Measurements from ENCODE around the gene EPHB2.
"Not testable (repeated sequence)": the region's sequence is repeated elsewhere in the genome, so short reads cannot be mapped to it uniquely, and the experiment has no call there.

The EPHB2 gene

DNA sequence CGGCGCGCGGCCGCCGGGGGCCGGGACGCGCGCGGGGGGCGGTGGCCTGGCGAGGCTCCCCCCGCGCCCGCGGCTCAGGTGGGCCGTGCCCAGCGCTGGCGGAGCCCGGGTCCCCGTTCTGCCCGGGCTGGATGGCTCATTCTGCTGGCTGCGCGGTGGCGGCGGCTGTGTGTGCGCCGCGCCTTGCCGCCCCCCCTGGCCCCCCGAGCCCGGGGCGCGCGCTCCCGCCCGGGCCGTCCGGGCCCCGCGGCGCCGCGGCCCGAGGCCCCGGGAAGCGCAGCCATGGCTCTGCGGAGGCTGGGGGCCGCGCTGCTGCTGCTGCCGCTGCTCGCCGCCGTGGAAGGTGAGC lies at the start of gene EPHB2:
Gene EPHB2 (plus strand): TSS at position 139 of the 349 bp plus-strand sequence. CDS start 144 bp downstream, at position 283.
- DNase-seq (ENCODE audit: low read depth) = no peak

DNA sequence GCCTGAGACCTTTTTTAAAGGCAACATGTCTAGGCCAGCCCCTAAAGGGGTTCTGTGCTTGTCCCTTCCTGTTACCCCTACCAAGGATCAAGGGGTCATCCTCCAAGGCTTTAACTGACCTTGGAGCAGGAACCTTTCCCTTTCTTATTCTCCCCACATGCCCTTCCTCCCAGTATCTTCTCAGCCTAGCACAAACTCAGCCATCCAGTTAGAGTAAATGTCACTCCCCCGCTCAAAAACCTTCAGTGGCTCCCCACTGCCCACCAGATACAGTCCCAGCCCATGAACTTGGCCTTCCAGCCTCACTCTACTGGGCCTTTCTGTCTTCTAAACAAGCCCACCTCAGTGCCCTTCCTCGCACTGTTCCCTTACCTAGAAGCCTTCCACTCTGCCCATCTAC lies 48.8 kb upstream of the EPHB2 start:
- no peak for DNase-seq (ENCODE audit: low read depth)

DNA sequence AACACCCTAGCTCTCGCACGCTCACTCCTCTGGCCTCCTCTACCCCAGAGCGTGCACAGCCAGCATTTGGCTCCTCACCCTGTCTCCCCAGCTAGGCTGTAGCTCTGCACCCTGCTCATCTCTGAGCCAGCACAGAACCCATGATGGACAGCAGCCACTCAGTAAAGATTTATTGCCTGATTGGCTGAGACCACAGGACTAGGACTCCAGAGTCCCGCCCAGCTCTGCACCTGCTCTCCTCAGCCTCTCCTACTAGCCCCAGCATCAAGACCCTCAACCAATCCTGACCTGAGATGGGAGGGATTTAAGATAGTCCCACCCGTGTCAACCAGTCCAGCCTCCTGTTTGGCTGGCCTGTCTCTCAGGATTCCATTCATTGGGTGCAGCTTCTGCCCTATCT lies 48.3 kb upstream of the EPHB2 start:
- DNase-seq (ENCODE audit: low read depth) = no peak

GRCh38 chr1:22662986-22663408 lies 47.6 kb upstream of the EPHB2 start:
- DNase-seq (ENCODE audit: low read depth) = no peak

DNA sequence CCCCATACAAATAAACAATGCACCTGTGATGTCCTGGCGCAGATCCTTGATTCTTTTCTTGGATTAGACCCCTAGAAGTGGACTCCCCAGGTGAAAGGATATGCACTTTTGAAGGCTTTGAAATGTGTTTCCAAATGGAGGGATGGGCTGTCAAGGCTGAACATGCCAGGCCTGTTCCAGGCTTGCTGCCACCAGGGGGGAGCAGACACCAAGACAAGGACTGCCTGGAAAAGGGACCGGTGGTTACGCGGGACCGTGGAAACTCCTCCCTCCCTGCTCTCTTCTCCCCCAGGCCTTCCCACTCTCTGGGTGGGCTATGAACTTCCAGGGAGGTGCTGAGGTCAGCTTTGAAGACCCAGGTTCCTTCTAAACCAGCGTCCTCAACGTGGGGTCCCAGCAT lies 44.9 kb upstream of the EPHB2 start:
- DNase-seq (ENCODE audit: low read depth) = no peak

DNA sequence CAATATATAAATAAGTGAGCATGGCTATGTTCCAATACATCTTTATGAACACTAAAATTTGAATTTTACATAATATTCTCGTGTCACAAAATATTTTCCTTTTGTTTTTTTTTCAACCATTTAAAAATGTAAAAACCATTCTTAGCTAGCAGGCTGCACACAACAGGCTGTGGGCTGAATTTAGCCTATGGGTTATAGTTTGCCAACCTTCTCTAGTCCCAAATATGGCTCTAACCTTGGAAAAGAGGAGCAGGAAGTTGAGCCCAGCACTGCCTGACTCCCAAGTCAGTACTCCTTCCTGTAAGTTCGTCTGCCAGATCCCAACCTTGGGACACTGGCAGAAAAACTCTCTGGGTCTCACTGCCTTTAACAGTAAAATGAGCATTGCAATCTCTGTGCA lies 44.2 kb upstream of the EPHB2 start:
- no peak for DNase-seq (ENCODE audit: low read depth)

GRCh38 chr1:22668840-22669239 lies 41.8 kb upstream of the EPHB2 start:
- not testable (repeated sequence) for DNase-seq (ENCODE audit: low read depth)

- DNase-seq (ENCODE audit: low read depth) = no peak
Observed at GRCh38 chr1:22670352-22670975, 40.2 kb upstream of the EPHB2 start.

GRCh38 chr1:22671999-22672398 lies 38.6 kb upstream of the EPHB2 start:
- no peak for DNase-seq (ENCODE audit: low read depth)

GRCh38 chr1:22673486-22674409 lies 36.9 kb upstream of the EPHB2 start:
- no peak for DNase-seq (ENCODE audit: low read depth)

DNA sequence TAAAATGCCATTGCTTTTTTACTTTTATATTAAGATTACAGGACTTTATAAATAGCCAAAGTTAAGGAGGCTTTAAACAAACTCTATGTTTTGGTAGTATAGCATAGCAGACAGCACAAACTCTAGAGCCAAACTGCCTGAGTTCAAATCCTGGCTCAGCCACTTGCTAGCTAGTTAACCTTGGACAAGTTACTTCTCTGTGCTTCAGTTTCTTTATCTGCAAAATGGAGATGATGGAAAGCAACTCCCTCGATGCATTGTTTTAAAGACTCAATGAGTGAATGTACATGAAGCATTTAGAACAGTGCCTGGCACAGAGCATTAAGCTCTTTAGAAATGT lies 36.3 kb upstream of the EPHB2 start:
- DNase-seq (ENCODE audit: low read depth) = no peak

DNA sequence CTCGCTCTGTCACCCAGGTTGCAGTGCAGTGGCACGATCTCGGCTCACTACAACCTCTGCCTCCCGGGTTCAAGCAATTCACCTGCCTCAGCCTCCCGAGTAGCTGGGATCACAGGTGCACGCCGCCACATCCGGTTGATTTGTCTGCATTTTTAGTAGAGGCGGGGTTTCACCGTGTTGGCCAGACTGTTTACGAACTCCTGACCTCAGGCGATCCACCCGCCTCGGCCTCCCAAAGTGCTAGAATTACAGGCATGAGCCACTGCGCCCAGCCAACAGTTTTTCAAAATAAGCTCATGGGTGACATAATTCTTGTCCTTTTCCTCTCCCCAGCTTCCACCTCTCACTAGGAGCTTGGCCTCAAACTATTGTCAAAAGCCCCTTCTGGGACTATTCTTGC lies 34.5 kb upstream of the EPHB2 start:
- not testable (repeated sequence) for DNase-seq (ENCODE audit: low read depth)

DNA sequence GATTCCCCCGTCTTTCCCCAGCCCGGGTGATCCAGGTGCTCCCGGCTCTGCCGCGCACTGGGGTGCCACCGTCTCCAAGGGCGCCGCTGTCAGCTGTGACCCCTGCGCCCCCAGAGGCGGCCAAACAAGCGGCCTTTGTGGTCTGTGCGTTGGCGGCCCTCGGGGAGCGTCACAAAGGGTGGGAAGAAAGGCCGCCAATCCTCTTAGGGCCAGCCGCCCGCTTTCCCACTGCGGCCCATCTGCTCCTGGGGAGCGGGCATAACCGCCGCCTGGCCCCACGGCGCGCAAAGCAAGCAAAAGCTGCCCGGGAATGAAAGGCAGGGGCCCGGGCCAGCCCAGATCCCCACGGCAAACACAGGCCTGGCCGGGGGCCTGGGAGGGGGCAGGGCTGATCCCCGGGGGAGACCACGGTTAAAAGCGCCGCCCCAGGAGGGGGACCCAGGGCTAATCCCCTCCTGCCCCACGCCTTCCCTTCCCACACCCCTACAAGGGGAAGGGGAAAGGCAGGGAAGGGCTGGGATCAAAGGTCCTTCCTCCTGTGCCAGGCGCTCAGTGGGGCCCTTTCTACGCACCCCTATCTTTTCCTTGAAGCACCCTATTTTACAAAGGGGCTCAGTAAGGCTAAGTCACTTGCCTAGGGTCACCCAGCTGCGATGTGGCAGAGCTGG lies 33.6 kb upstream of the EPHB2 start:
- no peak for DNase-seq (ENCODE audit: low read depth)

GRCh38 chr1:22677931-22678896 lies 32.4 kb upstream of the EPHB2 start:
- no peak for DNase-seq (ENCODE audit: low read depth)

GRCh38 chr1:22680726-22681125 lies 29.9 kb upstream of the EPHB2 start:
- DNase-seq (ENCODE audit: low read depth) = no peak

DNA sequence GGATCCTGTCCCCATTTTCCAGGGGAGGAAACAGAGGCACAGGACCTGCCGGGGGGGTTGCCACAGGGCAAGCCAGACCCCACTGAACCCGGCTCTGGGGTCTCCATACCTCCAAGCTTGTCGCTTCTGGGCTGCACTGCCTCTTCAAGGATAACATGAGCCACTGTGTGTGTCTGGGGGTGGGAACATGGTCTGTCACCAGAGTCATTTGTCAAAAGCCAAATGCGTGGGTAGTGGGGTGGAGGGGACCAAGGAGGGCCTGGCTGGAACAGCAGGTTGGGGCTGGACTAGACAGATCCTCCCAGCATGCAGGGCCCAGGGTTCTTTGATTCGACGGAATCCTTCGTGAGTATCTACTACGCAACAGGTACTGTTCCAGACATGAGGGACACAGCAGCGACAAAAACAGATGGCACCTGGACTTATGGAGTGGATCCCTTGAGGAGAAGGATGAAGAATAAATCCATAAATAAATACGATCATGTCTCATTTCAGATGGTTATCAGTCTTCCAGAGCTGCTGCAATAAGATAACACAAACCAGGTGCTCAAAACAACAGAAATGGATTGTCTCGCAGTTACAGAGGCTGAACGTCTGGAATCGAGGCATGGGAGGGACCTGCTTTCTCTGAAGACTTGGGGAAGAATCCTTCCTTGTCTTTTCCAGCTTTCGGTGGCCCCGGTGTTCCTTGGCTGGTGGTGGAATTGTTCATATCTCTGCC lies 28.9 kb upstream of the EPHB2 start:
- no peak for DNase-seq (ENCODE audit: low read depth)

GRCh38 chr1:22683547-22683946 lies 27.1 kb upstream of the EPHB2 start:
- no peak for DNase-seq (ENCODE audit: low read depth)

- no peak for DNase-seq (ENCODE audit: low read depth)
Observed at GRCh38 chr1:22685591-22686059, 25.0 kb upstream of the EPHB2 start.

GRCh38 chr1:22687191-22687590 lies 23.4 kb upstream of the EPHB2 start:
- no peak for DNase-seq (ENCODE audit: low read depth)

GRCh38 chr1:22688466-22688865 lies 22.2 kb upstream of the EPHB2 start:
- DNase-seq (ENCODE audit: low read depth) = no peak

GRCh38 chr1:22689505-22689904 lies 21.1 kb upstream of the EPHB2 start:
- no peak for DNase-seq (ENCODE audit: low read depth)
